HCT116 (cell line): ENCODE results near the gene GFM1. TPM values are rescaled to one million over a fixed set of nuclear protein-coding genes. Genes with fewer than 3 reads are reported as not detected.

ENCODE experiments used
- ATAC-seq: fragments of 200-7000 bp; cut with Tn5 transposase; 2 replicates; pipeline ENCODE4 v1.9.1; 2020; ENCODE audit warnings: mild to moderate bottlenecking, moderate library complexity
- BruUV-seq: library from RNA; stranded (reverse); fragments of 400-500 nt; replicated peaks from 2 replicates; lab custom pipeline; 2021; lab: Mats Ljungman, UMichigan
- CTCF ChIA-PET: fragments of 300-600 bp; sonication (Branson Sonifier 250); formaldehyde crosslinking; loops from one replicate; lab custom pipeline; 2021; ENCODE audit warnings: antibody characterized with exemption; lab: Charles Lee
- POLR2A ChIA-PET: fragments of 300-600, 350-600 bp; sonication (Branson Sonifier 250); formaldehyde crosslinking; loops from one replicate; lab custom pipeline; 2021; ENCODE audit warnings: antibody characterized with exemption; lab: Charles Lee
- RAD21 ChIA-PET, 2 experiments: fragments of 300-600 bp; sonication (Branson Sonifier 250); formaldehyde crosslinking; loops; one replicate each; lab custom pipeline; 2023; ENCODE audit warnings: low total read pairs in 2 of 2; ENCODE audit not compliant: uncharacterized antibody in 2 of 2, unreplicated experiment in 2 of 2, low non-redundant PET in 1 of 2; lab: Charles Lee
- DNase-seq: peaks from one replicate; pipeline ENCODE4 v3.0.0-alpha.2; 2010; ENCODE audit warnings: low read depth, low spot score
- H2AFZ ChIP-seq: fragments of 200-600 bp; shearing (Covaris generic), sonication (generic); 2 replicates; pipeline ENCODE4 v1.6.1; 2017; ENCODE audit warnings: low read depth, mixed run types, mixed read lengths, antibody characterized with exemption, low read length; ENCODE audit not compliant: poor library complexity, severe bottlenecking
- H3K27ac ChIP-seq: 2 replicates; pipeline ENCODE4 v1.5.1; 2012; ENCODE audit warnings: low read depth, low read length
- H3K27me3 ChIP-seq: fragments of 200-600 bp; sonication (generic); 2 replicates; pipeline ENCODE4 v1.6.1; 2016; ENCODE audit warnings: mixed run types, low read length, mixed read lengths; ENCODE audit not compliant: insufficient read depth
- H3K36me3 ChIP-seq, 2 experiments: fragments of 200-500 bp in 1 of 2; fragments of 200-600 bp in 1 of 2; sonication (Bioruptor generic) in 1 of 2; sonication (generic) in 1 of 2; 2 replicates each; pipeline versions ENCODE4 v1.5.1 to v1.6.1; 2014 to 2016; ENCODE audit warnings: low read length in 2 of 2, inconsistent platforms in 1 of 2, mixed read lengths in 1 of 2, mixed run types in 1 of 2; ENCODE audit not compliant: insufficient read depth in 2 of 2, control insufficient read depth in 1 of 2
- H3K4me1 ChIP-seq, 2 experiments: fragments of 200-600 bp in 1 of 2; sonication (generic) in 1 of 2; 2 replicates each; pipeline versions ENCODE4 v1.5.1 to v1.6.1; 2012 to 2017; ENCODE audit warnings: low read length in 2 of 2, inconsistent platforms in 1 of 2, mild to moderate bottlenecking in 1 of 2, mixed read lengths in 1 of 2, mixed run types in 1 of 2, moderate library complexity in 1 of 2; ENCODE audit not compliant: insufficient read depth in 2 of 2, control insufficient read depth in 1 of 2
- H3K4me2 ChIP-seq: fragments of 200-600 bp; sonication (generic); 2 replicates; pipeline ENCODE4 v1.6.1; 2017; ENCODE audit warnings: mixed run types, low read length, mixed read lengths
- H3K4me3 ChIP-seq, 2 experiments: fragments of 200-600 bp in 1 of 2; sonication (generic) in 1 of 2; replicated peaks in 1 of 2; 2 replicates each; pipeline ENCODE4 v1.5.1; 2011 to 2016; ENCODE audit warnings: low read length in 2 of 2, control low read depth in 1 of 2, low read depth in 1 of 2, mild to moderate bottlenecking in 1 of 2, mixed read lengths in 1 of 2, mixed run types in 1 of 2
- H3K79me2 ChIP-seq: fragments of 200-600 bp; sonication (generic); 2 replicates; pipeline ENCODE4 v1.6.1; 2017; ENCODE audit warnings: mild to moderate bottlenecking, mixed run types, low read length, moderate library complexity, mixed read lengths; ENCODE audit not compliant: insufficient read depth
- H3K9ac ChIP-seq: fragments of 200-600 bp; sonication (generic); 2 replicates; pipeline ENCODE4 v1.6.1; 2016; ENCODE audit warnings: low read length, mixed read lengths
- H3K9me2 ChIP-seq: fragments of 200-600 bp; sonication (generic), shearing (Covaris generic); 2 replicates; pipeline ENCODE4 v1.6.1; 2017; ENCODE audit warnings: mixed run types, mild to moderate bottlenecking, moderate library complexity; ENCODE audit not compliant: insufficient read depth
- H3K9me3 ChIP-seq, 2 experiments: fragments of 200-500 bp in 1 of 2; fragments of 200-600 bp in 1 of 2; sonication (Bioruptor generic) in 1 of 2; sonication (generic) in 1 of 2; 2 replicates each; pipeline ENCODE4 v1.6.1; 2014 to 2017; ENCODE audit warnings: low read length in 2 of 2, mixed read lengths in 2 of 2, inconsistent platforms in 1 of 2, low read depth in 1 of 2, mild to moderate bottlenecking in 1 of 2, mixed run types in 1 of 2, moderate library complexity in 1 of 2; ENCODE audit not compliant: control insufficient read depth in 1 of 2, insufficient read depth in 1 of 2
- H4K20me1 ChIP-seq: fragments of 200-600 bp; sonication (generic), shearing (Covaris generic); 2 replicates; pipeline ENCODE4 v1.6.1; 2017; ENCODE audit warnings: mixed run types, mild to moderate bottlenecking, moderate library complexity; ENCODE audit not compliant: insufficient read depth
- ATF3 ChIP-seq: IDR thresholded peaks from 2 replicates; pipeline ENCODE4 v1.6.1; 2012
- EGR1 ChIP-seq: IDR thresholded peaks from 2 replicates; pipeline ENCODE4 v1.6.1; 2012; ENCODE audit warnings: low read depth
- EZH2 ChIP-seq: fragments of 200-600 bp; sonication (generic); IDR thresholded peaks from 2 replicates; pipeline ENCODE4 v1.6.1; 2017; ENCODE audit warnings: antibody characterized with exemption, mixed run types
- POLR2A ChIP-seq: IDR thresholded peaks from 2 replicates; pipeline ENCODE4 v1.7.0; 2011; ENCODE audit warnings: borderline replicate concordance; ENCODE audit not compliant: insufficient read depth, insufficient read length; ENCODE audit errors: extremely low read depth
- POLR2AphosphoS5 ChIP-seq: IDR thresholded peaks from 2 replicates; pipeline ENCODE4 v1.6.1; 2011; ENCODE audit warnings: mild to moderate bottlenecking, low read depth, low read length, moderate library complexity
- SIN3A ChIP-seq: IDR thresholded peaks from 2 replicates; pipeline ENCODE4 v1.6.1; 2012; ENCODE audit warnings: low read depth
- TCF7L2 ChIP-seq: IDR thresholded peaks from 2 replicates; pipeline ENCODE4 v1.7.0; 2011; ENCODE audit warnings: borderline replicate concordance, inconsistent platforms; ENCODE audit not compliant: insufficient read depth, insufficient read length; ENCODE audit errors: extremely low read depth
- YY1 ChIP-seq: IDR thresholded peaks from 2 replicates; pipeline ENCODE4 v1.6.1; 2011; ENCODE audit warnings: low read length, low read depth, moderate library complexity, mild to moderate bottlenecking; ENCODE audit not compliant: insufficient replicate concordance; ENCODE audit errors: extremely low read depth
- ZBTB33 ChIP-seq: IDR thresholded peaks from 2 replicates; pipeline ENCODE4 v1.6.1; 2011; ENCODE audit warnings: mild to moderate bottlenecking, low read length, moderate library complexity; ENCODE audit not compliant: insufficient replicate concordance; ENCODE audit errors: extremely low read depth
- intact Hi-C: fragments of 100-400 bp; cut with micrococcal nuclease; formaldehyde crosslinking; loops from 2 replicates; pipeline ENCODE4 v1.10.0; 2022
- total RNA-seq: library from RNA; stranded (reverse); gene quantifications from one replicate; pipeline ENCODE4 v1.2.1, GENCODE V29; 2021; ENCODE audit not compliant: unreplicated experiment

GFM1 gene
- total RNA-seq, 1 experiment from 2014 or later, result 38.7 TPM

- no peaks in the 10 kb centered on the region for H3K9me3 ChIP-seq
- H3K27me3 ChIP-seq, result no peaks in the 10 kb centered on the region
- H3K4me2 ChIP-seq, result no peak overlapping the region
- H4K20me1 ChIP-seq, result 0 out of 2 replicates have a peak, but pooled peaks cover 4% of the 10 kb centered on the region
- no TSS peak for BruUV-seq
- H3K9me2 ChIP-seq, result no peaks in the 10 kb centered on the region
- DNase-seq (no peak), ATAC-seq (no peak)
- H3K79me2 ChIP-seq, result no peaks in the 10 kb centered on the region
- H3K36me3 ChIP-seq, result peaks cover 0 to 19% of the 10 kb centered on the region in 2 experiments; a peak in 1 of 4 replicates
- POLR2A ChIA-PET, result no interaction called here
- intact Hi-C loops, result no loop called here
- RAD21 ChIA-PET, result no interaction called here
- TF ChIP-seq POLR2AphosphoS5 (no peak), POLR2A (no peak), TCF7L2 (no peak), SIN3A (no peak), ATF3 (no peak), EZH2 (no peak), EGR1 (no peak), YY1 (no peak), ZBTB33 (no peak)
- H3K4me1 ChIP-seq, result peaks cover 18 to 67% of the 10 kb centered on the region in 2 experiments
- no peak overlapping the region for H3K27ac ChIP-seq
- no peak overlapping the region for H3K9ac ChIP-seq
- H2AFZ ChIP-seq, result no peak overlapping the region
- no peak overlapping the region for H3K4me3 ChIP-seq
- CTCF ChIA-PET, result no interaction called here
Measured at GRCh38 chr3:158712443-158712842, 68.1 kb downstream of the GFM1 start.
